GM12865 (cell line): Measurements from ENCODE around the gene UBQLN2.
A peak's percentile ranks its signal among the peaks of the same experiment; 100 is the strongest.
"Not testable (repeated sequence)": the region's sequence is repeated elsewhere in the genome, so short reads cannot be mapped to it uniquely, and the experiment has no call there.

Experiments
- DNase-seq: peaks from one replicate; pipeline ENCODE4 v3.0.0; 2010; ENCODE audit warnings: low read depth
- H3K4me3 ChIP-seq: 2 replicates; pipeline ENCODE4 v1.5.1; 2011; ENCODE audit warnings: mild to moderate bottlenecking, low read depth, low read length, control low read depth
- TF ChIP-seq, protein P1 (sequence below): IDR thresholded peaks from 2 replicates; pipeline ENCODE4 v1.5.1; 2011; ENCODE audit warnings: low read length, control low read depth, low read depth, inconsistent platforms; ENCODE audit not compliant: insufficient read depth; ENCODE audit errors: missing control alignments

The UBQLN2 gene

GRCh38 chrX:56563231-56564161 lies at the start of gene UBQLN2:
Gene UBQLN2 (plus strand): TSS chrX:56563627. CDS start chrX:56563874, 247 bp downstream.
- TF ChIP-seq, protein P1, sequence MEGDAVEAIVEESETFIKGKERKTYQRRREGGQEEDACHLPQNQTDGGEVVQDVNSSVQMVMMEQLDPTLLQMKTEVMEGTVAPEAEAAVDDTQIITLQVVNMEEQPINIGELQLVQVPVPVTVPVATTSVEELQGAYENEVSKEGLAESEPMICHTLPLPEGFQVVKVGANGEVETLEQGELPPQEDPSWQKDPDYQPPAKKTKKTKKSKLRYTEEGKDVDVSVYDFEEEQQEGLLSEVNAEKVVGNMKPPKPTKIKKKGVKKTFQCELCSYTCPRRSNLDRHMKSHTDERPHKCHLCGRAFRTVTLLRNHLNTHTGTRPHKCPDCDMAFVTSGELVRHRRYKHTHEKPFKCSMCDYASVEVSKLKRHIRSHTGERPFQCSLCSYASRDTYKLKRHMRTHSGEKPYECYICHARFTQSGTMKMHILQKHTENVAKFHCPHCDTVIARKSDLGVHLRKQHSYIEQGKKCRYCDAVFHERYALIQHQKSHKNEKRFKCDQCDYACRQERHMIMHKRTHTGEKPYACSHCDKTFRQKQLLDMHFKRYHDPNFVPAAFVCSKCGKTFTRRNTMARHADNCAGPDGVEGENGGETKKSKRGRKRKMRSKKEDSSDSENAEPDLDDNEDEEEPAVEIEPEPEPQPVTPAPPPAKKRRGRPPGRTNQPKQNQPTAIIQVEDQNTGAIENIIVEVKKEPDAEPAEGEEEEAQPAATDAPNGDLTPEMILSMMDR, result no peak
- H3K4me3 ChIP-seq, result peak within 1 kb of the TSS; percentile 85
- DNase-seq, result peak; percentile 84

- TF ChIP-seq, protein P1, result no peak
- H3K4me3 ChIP-seq, result no peak overlapping the region
- no peak for DNase-seq
These were observed 43.8 kb upstream of the UBQLN2 start for GRCh38 chrX:56519642-56520041.

DNA sequence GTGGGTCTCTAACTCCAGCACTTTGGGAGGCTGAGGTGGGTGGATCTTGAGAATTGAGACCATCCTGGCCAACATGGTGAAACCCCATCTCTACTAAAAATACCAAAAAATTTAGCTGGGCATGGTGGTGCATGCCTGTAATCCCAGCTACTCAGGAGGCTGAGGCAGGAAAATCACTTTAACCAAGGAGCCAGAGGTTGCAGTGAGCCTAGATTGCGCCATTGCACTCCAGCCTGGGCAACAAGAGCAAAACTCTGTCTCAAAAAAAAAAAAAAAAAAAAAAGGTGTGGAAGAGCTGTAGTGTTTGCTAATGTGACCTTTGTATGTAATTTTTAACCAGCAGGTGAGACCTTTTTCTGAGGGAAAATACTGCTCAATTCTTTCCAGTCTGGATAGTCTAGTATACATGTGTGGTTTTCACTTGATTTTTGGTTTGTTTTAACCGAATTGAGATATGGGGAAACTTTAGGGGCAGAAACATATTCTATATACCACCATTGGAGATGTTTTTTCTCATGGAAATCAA lies 33.9 kb upstream of the UBQLN2 start:
- not testable (repeated sequence) for H3K4me3 ChIP-seq, DNase-seq

DNA sequence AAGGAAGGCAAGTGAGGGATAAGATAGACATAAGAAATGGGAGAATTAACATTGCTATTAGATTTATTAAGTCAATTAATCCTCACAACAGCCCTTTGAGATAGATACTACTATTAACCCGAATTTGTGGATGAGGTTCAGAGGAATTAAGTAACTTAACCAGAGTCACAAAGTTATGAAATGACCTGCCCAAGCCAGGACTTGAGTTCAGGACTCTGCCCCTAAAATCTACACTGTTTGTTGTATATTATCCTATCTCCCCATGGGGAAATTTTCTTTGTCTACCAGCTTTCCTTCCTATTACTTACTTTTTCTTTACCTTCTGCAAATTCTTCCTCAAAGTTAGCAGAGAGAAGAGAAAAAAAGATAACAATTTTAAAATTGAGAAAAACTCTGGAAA lies 33.4 kb upstream of the UBQLN2 start:
- TF ChIP-seq, protein P1, result no peak
- H3K4me3 ChIP-seq, result no peak overlapping the region
- DNase-seq, result no peak

- no peak for DNase-seq
- H3K4me3 ChIP-seq, result no peak overlapping the region
- TF ChIP-seq, protein P1, result no peak
These were observed 12.8 kb upstream of the UBQLN2 start for GRCh38 chrX:56550667-56551066.

- TF ChIP-seq, protein P1, result no peak
- DNase-seq, result no peak
- H3K4me3 ChIP-seq, result no peak overlapping the region
These were observed 8.6 kb upstream of the UBQLN2 start for GRCh38 chrX:56554870-56555269.

GRCh38 chrX:56557376-56557929 lies 6.0 kb upstream of the UBQLN2 start:
- no peak overlapping the region for H3K4me3 ChIP-seq
- DNase-seq, result no peak
- TF ChIP-seq, protein P1, result no peak
